OCI-LY7 (cell line): ENCODE results near the gene UBE2C. TPM values are rescaled to one million over a fixed set of nuclear protein-coding genes. Genes with fewer than 3 reads are reported as not detected.

Experiments used
- BruUV-seq: library from RNA; stranded (reverse); fragments of 400-500 nt; replicated peaks from 2 replicates; lab custom pipeline; 2021; lab: Mats Ljungman, UMichigan
- CTCF ChIA-PET: fragments of 300-600 bp; sonication (Branson Sonifier 250); formaldehyde crosslinking; loops from one replicate; lab custom pipeline; 2022; ENCODE audit warnings: antibody characterized with exemption; ENCODE audit not compliant: unreplicated experiment; lab: Charles Lee
- POLR2A ChIA-PET: fragments of 300-600 bp; sonication (Branson Sonifier 250); formaldehyde crosslinking; loops from one replicate; lab custom pipeline; 2022; ENCODE audit warnings: antibody characterized with exemption; lab: Charles Lee
- DNase-seq: peaks from one replicate; pipeline ENCODE4 v3.0.0-alpha.2; 2015; ENCODE audit warnings: low spot score
- H2AFZ ChIP-seq: fragments of 200-600 bp; sonication (generic), shearing (Covaris generic); 2 replicates; pipeline ENCODE4 v1.6.1; 2014; ENCODE audit warnings: mild to moderate bottlenecking, antibody characterized with exemption, low read length, moderate library complexity
- H3K27ac ChIP-seq: fragments of 200-600 bp; sonication (generic); 2 replicates; pipeline ENCODE4 v1.5.1; 2014; ENCODE audit warnings: mixed run types, low read depth, mild to moderate bottlenecking, moderate library complexity, low read length, inconsistent platforms; ENCODE audit not compliant: poor library complexity, severe bottlenecking
- H3K36me3 ChIP-seq: fragments of 200-600 bp; sonication (generic); 2 replicates; pipeline ENCODE4 v1.6.1; 2014; ENCODE audit warnings: mild to moderate bottlenecking, antibody characterized with exemption, low read length, moderate library complexity, mixed read lengths; ENCODE audit not compliant: insufficient read depth
- H3K4me1 ChIP-seq: fragments of 200-600 bp; sonication (generic); 2 replicates; pipeline ENCODE4 v1.5.1; 2014; ENCODE audit warnings: mild to moderate bottlenecking, low read length; ENCODE audit not compliant: insufficient read depth, poor library complexity, severe bottlenecking
- H3K4me2 ChIP-seq: fragments of 200-600 bp; sonication (generic); 2 replicates; pipeline ENCODE4 v1.6.1; 2014; ENCODE audit warnings: mild to moderate bottlenecking, low read length
- H3K4me3 ChIP-seq: fragments of 200-600 bp; sonication (generic); 2 replicates; pipeline ENCODE4 v1.5.1; 2014; ENCODE audit warnings: mild to moderate bottlenecking, low read depth, low read length; ENCODE audit not compliant: poor library complexity, severe bottlenecking
- H3K79me2 ChIP-seq: fragments of 200-600 bp; sonication (generic); 2 replicates; pipeline ENCODE4 v1.6.1; 2016; ENCODE audit warnings: low read depth, mild to moderate bottlenecking, low read length, moderate library complexity, mixed read lengths; ENCODE audit not compliant: insufficient read depth
- H3K9me2 ChIP-seq: fragments of 200-600 bp; sonication (generic); 2 replicates; pipeline ENCODE4 v1.6.1; 2016; ENCODE audit warnings: mild to moderate bottlenecking, low read length, mixed read lengths; ENCODE audit not compliant: insufficient read depth
- H3K9me3 ChIP-seq: fragments of 200-600 bp; sonication (generic); 2 replicates; pipeline ENCODE4 v1.6.1; 2014; ENCODE audit warnings: mild to moderate bottlenecking, mixed run types, low read length, mixed read lengths
- H4K20me1 ChIP-seq: fragments of 200-600 bp; sonication (generic); 2 replicates; pipeline ENCODE4 v1.6.1; 2014; ENCODE audit warnings: mild to moderate bottlenecking, antibody characterized with exemption, low read length, moderate library complexity, mixed read lengths; ENCODE audit not compliant: insufficient read depth
- CTCF ChIP-seq: fragments of 200-600 bp; sonication (generic); conservative IDR thresholded peaks from 2 replicates; pipeline ENCODE4 v1.5.1; 2014; ENCODE audit warnings: mild to moderate bottlenecking, antibody characterized with exemption, low read length, moderate library complexity, mixed read lengths
- EZH2phosphoT487 ChIP-seq: fragments of 200-600 bp; sonication (generic); IDR thresholded peaks from 2 replicates; pipeline ENCODE4 v1.6.1; 2018; ENCODE audit warnings: low read depth, borderline replicate concordance, mild to moderate bottlenecking, mixed run types, antibody characterized with exemption, low read length, moderate library complexity, mixed read lengths
- intact Hi-C: fragments of 100-400 bp; cut with micrococcal nuclease; formaldehyde crosslinking; loops from one replicate; pipeline ENCODE4 v1.10.0; 2022; ENCODE audit not compliant: unreplicated experiment
- total RNA-seq, 2 experiments: library from RNA; depleted of rRNA in 1 of 2; stranded (reverse); fragments of >200 nt in 1 of 2; shearing (Covaris generic) in 1 of 2; gene quantifications; 2 replicates each; pipeline ENCODE4 v1.2.3, GENCODE V29; 2014 to 2022

The UBE2C gene
- total RNA-seq, 2 experiments from 2014 or later = 222 to 269 TPM

- CTCF ChIA-PET = no interaction called here
- no peaks in the 10 kb centered on the region for H4K20me1 ChIP-seq
- intact Hi-C loops = no loop called here
- peaks cover 59% of the 10 kb centered on the region for H3K36me3 ChIP-seq
- no peaks in the 10 kb centered on the region for H3K9me2 ChIP-seq
- peaks cover 19% of the 10 kb centered on the region for H3K4me1 ChIP-seq
- H3K27ac ChIP-seq = no peak overlapping the region
- peaks cover 26% of the 10 kb centered on the region for H3K79me2 ChIP-seq
- no peak overlapping the region for H2AFZ ChIP-seq
- BruUV-seq = no TSS peak
- no peak for TF ChIP-seq EZH2phosphoT487
- TF ChIP-seq CTCF = no peak
- POLR2A ChIA-PET = no interaction called here
- no peak overlapping the region for H3K4me3 ChIP-seq
- DNase-seq = no peak
- no peak overlapping the region for H3K4me2 ChIP-seq
- no peaks in the 10 kb centered on the region for H3K9me3 ChIP-seq
These were observed 5.1 kb downstream of the UBE2C start for GRCh38 chr20:45817376-45818194.

- H3K9me3 ChIP-seq = no peaks in the 10 kb centered on the region
- H3K4me1 ChIP-seq = peaks cover 19% of the 10 kb centered on the region
These were observed 5.8 kb downstream of the UBE2C start for GRCh38 chr20:45818239-45818638.

More at GRCh38 chr20:45818239-45818638, 5.8 kb downstream of the UBE2C start:
- no peak overlapping the region for H2AFZ ChIP-seq
- peaks cover 20% of the 10 kb centered on the region for H3K79me2 ChIP-seq
- no peaks in the 10 kb centered on the region for H3K9me2 ChIP-seq
- no TSS peak for BruUV-seq
- DNase-seq = no peak
- intact Hi-C loops = no loop called here
- H3K27ac ChIP-seq = no peak overlapping the region
- CTCF ChIA-PET = no interaction called here
- H3K4me3 ChIP-seq = no peak overlapping the region
- no peaks in the 10 kb centered on the region for H4K20me1 ChIP-seq
- peaks cover 52% of the 10 kb centered on the region for H3K36me3 ChIP-seq
- POLR2A ChIA-PET = no interaction called here
- TF ChIP-seq EZH2phosphoT487 (no peak), CTCF (no peak)
- no peak overlapping the region for H3K4me2 ChIP-seq
